Dermis blood vessel endothelial cell (primary cell): ENCODE results near the gene EPHB3. TPM values are rescaled to one million over a fixed set of nuclear protein-coding genes. Genes with fewer than 3 reads are reported as not detected.

Experiments used
- DNase-seq: peaks from one replicate; pipeline ENCODE4 v3.0.0; 2010
- total RNA-seq: library from RNA; depleted of rRNA; stranded (reverse); fragments of >200 nt; gene quantifications from 2 replicates; pipeline ENCODE4 v1.2.3, GENCODE V29; 2014

EPHB3 gene
- total RNA-seq, 1 donor from 2014 or later: under 0.01 TPM

DNA sequence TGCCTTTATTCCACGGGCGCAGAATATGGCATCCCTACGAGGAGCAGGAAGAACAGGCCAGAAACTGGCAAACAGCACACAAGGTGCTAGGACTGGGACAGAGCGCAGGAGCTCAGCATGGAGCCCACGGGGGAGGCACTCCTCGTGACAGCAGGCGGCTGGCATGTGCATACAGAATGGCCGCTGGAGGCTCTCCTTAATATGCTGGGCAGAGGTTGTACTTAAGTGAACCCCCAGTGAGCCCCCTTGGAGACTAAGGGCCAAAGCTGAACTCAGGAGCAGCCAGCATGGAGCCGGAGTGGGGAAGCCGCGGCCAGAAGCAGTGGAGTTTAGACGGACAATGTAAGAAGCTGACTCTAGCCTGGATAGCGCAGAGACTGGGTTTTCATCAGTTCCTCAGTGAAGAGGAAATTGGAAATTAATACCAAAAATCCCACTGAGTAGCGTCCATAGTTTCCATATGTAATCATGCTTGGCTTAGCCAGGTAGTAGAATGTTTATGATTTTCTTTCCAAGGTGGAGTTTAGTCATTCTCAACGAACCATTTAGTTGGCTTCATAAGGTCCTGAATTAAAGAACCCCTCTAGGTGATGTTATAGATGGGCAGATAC lies 69.4 kb downstream of the EPHB3 start:
- no peak for DNase-seq

DNA sequence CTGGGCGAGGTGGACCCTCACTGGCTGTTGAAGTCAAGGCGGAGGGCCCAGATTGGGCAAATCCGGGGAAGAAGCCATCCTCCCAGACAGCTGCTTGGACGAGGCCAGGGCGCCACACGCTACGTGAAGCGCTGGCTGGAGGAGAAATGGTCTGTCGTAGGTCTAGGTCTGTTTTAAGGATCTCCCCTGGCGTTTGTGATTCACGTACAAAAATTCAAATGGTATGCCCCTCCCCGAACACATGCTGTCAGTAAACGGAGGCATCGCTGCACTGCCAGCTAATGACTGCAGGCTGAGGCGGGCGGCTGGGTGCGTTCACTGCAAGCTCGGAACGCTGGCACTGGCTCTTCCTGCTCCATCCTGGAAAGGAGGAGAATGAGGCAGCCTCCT lies 69.9 kb downstream of the EPHB3 start:
- DNase-seq: no peak

Other genes starting within 250 kb of the EPHB3 start
- 217 and 574 TPM in 2 replicates for gene EIF4G1, start 247.2 kb upstream of the EPHB3 start, total RNA-seq
- gene FAM131A, start 224.2 kb upstream of the EPHB3 start, total RNA-seq: 32.9 and 50.5 TPM in 2 replicates
- gene CLCN2, start 200.2 kb upstream of the EPHB3 start, total RNA-seq: 3.2 and 5.4 TPM in 2 replicates
- gene POLR2H, start 200.1 kb upstream of the EPHB3 start, total RNA-seq: 91.2 and 135 TPM in 2 replicates
- not detected in 2 replicates for gene THPO, start 183.6 kb upstream of the EPHB3 start, total RNA-seq
- 0.23 and 0.34 TPM in 2 replicates for gene CHRD, start 181.7 kb upstream of the EPHB3 start, total RNA-seq
- 12.4 and 12.9 TPM in 2 replicates for gene MAGEF1, start 150.3 kb downstream of the EPHB3 start, total RNA-seq